Neural cell (in vitro differentiated cells): ENCODE data around the gene APRT. TPM values are rescaled to one million over a fixed set of nuclear protein-coding genes. Genes with fewer than 3 reads are reported as not detected.

Experiments
- H2AFZ ChIP-seq: fragments of 200-600, 300-800 bp; sonication (generic), shearing (Covaris generic); 2 replicates; pipeline ENCODE4 v1.6.0; 2014; ENCODE audit warnings: low read depth, mild to moderate bottlenecking, antibody characterized with exemption, low read length, moderate library complexity
- H3F3A ChIP-seq: fragments of 200-600 bp; shearing (Covaris generic); 2 replicates; pipeline ENCODE4 v1.6.1; 2016; ENCODE audit warnings: mild to moderate bottlenecking, moderate library complexity, mixed read lengths, antibody characterized with exemption, low read length; ENCODE audit not compliant: insufficient read depth, poor library complexity, severe bottlenecking
- H3K27ac ChIP-seq: fragments of 200-600, 300-800 bp; sonication (generic), shearing (Covaris generic); 2 replicates; pipeline ENCODE4 v1.5.1; 2014; ENCODE audit warnings: mild to moderate bottlenecking, low read length, moderate library complexity
- H3K27me3 ChIP-seq: fragments of 300-800, 200-600 bp; sonication (generic), shearing (Covaris generic); 2 replicates; pipeline ENCODE4 v1.6.0; 2014; ENCODE audit warnings: mild to moderate bottlenecking, low read depth, low read length, moderate library complexity; ENCODE audit not compliant: insufficient read depth
- H3K36me3 ChIP-seq: fragments of 300-800, 200-600 bp; sonication (generic), shearing (Covaris generic); 2 replicates; pipeline ENCODE4 v1.5.1; 2014; ENCODE audit warnings: mild to moderate bottlenecking, antibody characterized with exemption, low read length, moderate library complexity; ENCODE audit not compliant: insufficient read depth
- H3K4me2 ChIP-seq: fragments of 300-800, 200-600 bp; sonication (generic), shearing (Covaris generic); 2 replicates; pipeline ENCODE4 v1.6.0; 2014; ENCODE audit warnings: mild to moderate bottlenecking, low read length
- H3K4me3 ChIP-seq: fragments of 300-800, 200-600 bp; sonication (generic), shearing (Covaris generic); 2 replicates; pipeline ENCODE4 v1.5.1; 2014; ENCODE audit warnings: mild to moderate bottlenecking, low read length, moderate library complexity
- H3K79me2 ChIP-seq: fragments of 200-600 bp; shearing (Covaris generic); replicated peaks from 2 replicates; pipeline ENCODE4 v1.6.0; 2014; ENCODE audit warnings: mild to moderate bottlenecking, low read length, moderate library complexity; ENCODE audit not compliant: insufficient read depth
- H3K9ac ChIP-seq: fragments of 300-800, 200-600 bp; sonication (generic), shearing (Covaris generic); 2 replicates; pipeline ENCODE4 v1.6.1; 2016; ENCODE audit warnings: mild to moderate bottlenecking, low read length, mixed read lengths
- H3K9me2 ChIP-seq: fragments of 200-600 bp; shearing (Covaris generic); 2 replicates; pipeline ENCODE4 v1.6.1; 2016; ENCODE audit warnings: mild to moderate bottlenecking, low read length, mixed read lengths; ENCODE audit not compliant: insufficient read depth
- H3K9me3 ChIP-seq: fragments of 200-600, 300-800 bp; sonication (generic), shearing (Covaris generic); 2 replicates; pipeline ENCODE4 v1.6.1; 2016; ENCODE audit warnings: mild to moderate bottlenecking, mixed run types, low read length, moderate library complexity, mixed read lengths
- H4K20me1 ChIP-seq: fragments of 200-600 bp; shearing (Covaris generic); 2 replicates; pipeline ENCODE4 v1.6.1; 2016; ENCODE audit warnings: mild to moderate bottlenecking, mixed run types; ENCODE audit not compliant: insufficient read depth
- EP300 ChIP-seq: fragments of 450-650 bp; conservative IDR thresholded peaks from 2 replicates; pipeline ENCODE4 v1.6.1; 2014; ENCODE audit warnings: antibody characterized with exemption, mild to moderate bottlenecking, moderate library complexity; ENCODE audit not compliant: poor library complexity, severe bottlenecking
- EZH2 ChIP-seq: fragments of 200-600, 300-800 bp; shearing (Covaris generic), sonication (generic); IDR thresholded peaks from 2 replicates; pipeline ENCODE4 v1.6.1; 2014; ENCODE audit warnings: antibody characterized with exemption, low read length, borderline replicate concordance, mild to moderate bottlenecking; ENCODE audit not compliant: insufficient read depth, poor library complexity, severe bottlenecking
- MXI1 ChIP-seq: fragments of 450-650 bp; conservative IDR thresholded peaks from 2 replicates; pipeline ENCODE4 v1.6.1; 2014; ENCODE audit warnings: antibody characterized with exemption, mild to moderate bottlenecking; ENCODE audit not compliant: poor library complexity, severe bottlenecking
- POLR2AphosphoS5 ChIP-seq: IDR thresholded peaks from 2 replicates; pipeline ENCODE4 v1.6.1; 2012
- RAD21 ChIP-seq: fragments of 450-650 bp; conservative IDR thresholded peaks from 2 replicates; pipeline ENCODE4 v1.6.1; 2014; ENCODE audit warnings: antibody characterized with exemption, mild to moderate bottlenecking, moderate library complexity
- REST ChIP-seq: IDR thresholded peaks from 2 replicates; pipeline ENCODE4 v1.6.1; 2012; ENCODE audit warnings: borderline replicate concordance
- SMC3 ChIP-seq: fragments of 450-650 bp; conservative IDR thresholded peaks from 2 replicates; pipeline ENCODE4 v1.6.1; 2014; ENCODE audit warnings: antibody characterized with exemption, mild to moderate bottlenecking, moderate library complexity; ENCODE audit not compliant: poor library complexity
- TAF1 ChIP-seq: IDR thresholded peaks from 2 replicates; pipeline ENCODE4 v1.6.1; 2012; ENCODE audit warnings: low read depth
- polyA plus RNA-seq: library from polyadenylated mRNA; depleted of rRNA; stranded (reverse); fragments of >200 nt; gene quantifications from 2 replicates; pipeline ENCODE4 v1.2.3, GENCODE V29; 2014
- TF ChIP-seq, protein P1 (sequence below): fragments of 450-650 bp; IDR thresholded peaks from 2 replicates; pipeline ENCODE4 v1.5.1; 2014; ENCODE audit warnings: antibody characterized with exemption, mild to moderate bottlenecking, moderate library complexity; ENCODE audit not compliant: poor library complexity, severe bottlenecking

The APRT gene
- polyA plus RNA-seq, 1 donor from 2014 or later: 52.0 TPM

- Histone ChIP-seq H3K9me2 (no peaks in the 10 kb centered on the region), H3K27ac (no peak overlapping the region), H3K9ac (no peak overlapping the region), H3K4me3 (no peak overlapping the region), H3K36me3 (no peaks in the 10 kb centered on the region), H3K4me2 (no peak overlapping the region), H3K79me2 (no peaks in the 10 kb centered on the region), H2AFZ (no peak overlapping the region), H3F3A (no peaks in the 10 kb centered on the region), H3K27me3 (no peaks in the 10 kb centered on the region), H3K9me3 (no peaks in the 10 kb centered on the region), H4K20me1 (no peaks in the 10 kb centered on the region)
- TF ChIP-seq POLR2AphosphoS5 (no peak), EP300 (no peak), EZH2 (no peak), MXI1 (no peak), RAD21 (no peak)
Observed at GRCh38 chr16:88764913-88765349, 46.8 kb downstream of the APRT start.

- H2AFZ ChIP-seq: no peak overlapping the region
- no peak overlapping the region for H3K9ac ChIP-seq
- H3K9me3 ChIP-seq: no peaks in the 10 kb centered on the region
- H3K4me3 ChIP-seq: no peak overlapping the region
- no peaks in the 10 kb centered on the region for H3K79me2 ChIP-seq
- TF ChIP-seq EZH2: no peak
- TF ChIP-seq RAD21: no peak
- TF ChIP-seq SMC3: no peak
- TF ChIP-seq POLR2AphosphoS5: no peak
- TF ChIP-seq, protein P1, sequence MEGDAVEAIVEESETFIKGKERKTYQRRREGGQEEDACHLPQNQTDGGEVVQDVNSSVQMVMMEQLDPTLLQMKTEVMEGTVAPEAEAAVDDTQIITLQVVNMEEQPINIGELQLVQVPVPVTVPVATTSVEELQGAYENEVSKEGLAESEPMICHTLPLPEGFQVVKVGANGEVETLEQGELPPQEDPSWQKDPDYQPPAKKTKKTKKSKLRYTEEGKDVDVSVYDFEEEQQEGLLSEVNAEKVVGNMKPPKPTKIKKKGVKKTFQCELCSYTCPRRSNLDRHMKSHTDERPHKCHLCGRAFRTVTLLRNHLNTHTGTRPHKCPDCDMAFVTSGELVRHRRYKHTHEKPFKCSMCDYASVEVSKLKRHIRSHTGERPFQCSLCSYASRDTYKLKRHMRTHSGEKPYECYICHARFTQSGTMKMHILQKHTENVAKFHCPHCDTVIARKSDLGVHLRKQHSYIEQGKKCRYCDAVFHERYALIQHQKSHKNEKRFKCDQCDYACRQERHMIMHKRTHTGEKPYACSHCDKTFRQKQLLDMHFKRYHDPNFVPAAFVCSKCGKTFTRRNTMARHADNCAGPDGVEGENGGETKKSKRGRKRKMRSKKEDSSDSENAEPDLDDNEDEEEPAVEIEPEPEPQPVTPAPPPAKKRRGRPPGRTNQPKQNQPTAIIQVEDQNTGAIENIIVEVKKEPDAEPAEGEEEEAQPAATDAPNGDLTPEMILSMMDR: no peak
- TF ChIP-seq TAF1: no peak
- H3F3A ChIP-seq: no peaks in the 10 kb centered on the region
- H4K20me1 ChIP-seq: no peaks in the 10 kb centered on the region
- H3K27me3 ChIP-seq: no peaks in the 10 kb centered on the region
- no peaks in the 10 kb centered on the region for H3K36me3 ChIP-seq
- H3K4me2 ChIP-seq: no peak overlapping the region
- H3K27ac ChIP-seq: no peak overlapping the region
- H3K9me2 ChIP-seq: no peaks in the 10 kb centered on the region
Observed at GRCh38 chr16:88764080-88764479, 47.6 kb downstream of the APRT start.

- H3K27me3 ChIP-seq: no peaks in the 10 kb centered on the region
- no peaks in the 10 kb centered on the region for H4K20me1 ChIP-seq
- no peak overlapping the region for H3K9ac ChIP-seq
- H3K79me2 ChIP-seq: no peaks in the 10 kb centered on the region
- TF ChIP-seq TAF1 (no peak), EZH2 (no peak), MXI1 (no peak), RAD21 (no peak), EP300 (no peak), SMC3 (no peak), REST (no peak), POLR2AphosphoS5 (no peak)
- TF ChIP-seq, protein P1: no peak
- no peaks in the 10 kb centered on the region for H3K9me2 ChIP-seq
- no peak overlapping the region for H3K4me2 ChIP-seq
- H3K4me3 ChIP-seq: no peak overlapping the region
- no peak overlapping the region for H2AFZ ChIP-seq
- no peaks in the 10 kb centered on the region for H3F3A ChIP-seq
- H3K27ac ChIP-seq: no peak overlapping the region
- H3K9me3 ChIP-seq: no peaks in the 10 kb centered on the region
- H3K36me3 ChIP-seq: no peaks in the 10 kb centered on the region
Observed at GRCh38 chr16:88763502-88764053, 48.1 kb downstream of the APRT start.
